ENCODE measurements around the gene PRMT3. TPM values are rescaled to one million over a fixed set of nuclear protein-coding genes. Genes with fewer than 3 reads are reported as not detected.

PRMT3 gene
- total RNA-seq, 3 donors from 2014 or later: 11.6 to 12.7 (median 11.8) TPM

- no peak overlapping the region for H3K4me3 ChIP-seq
- ATAC-seq (peak; percentile 10), DNase-seq (no peak)
- H3K9me3 ChIP-seq: no peaks in the 10 kb centered on the region
- no peaks in the 10 kb centered on the region for H3K4me1 ChIP-seq (ENCODE audit: low read depth)
- no peak for TF ChIP-seq CTCF (IDR thresholded peaks at IDR 0.05)
- intact Hi-C loops (cut with DNase I, micrococcal nuclease): no loop called here
- no peaks in the 10 kb centered on the region for H3K36me3 ChIP-seq (ENCODE audit: low read depth)
These were observed 51.1 kb downstream of the PRMT3 start for GRCh38 chr11:20438637-20439036.

- intact Hi-C loops (cut with DNase I, micrococcal nuclease): no loop called here
- no peak for TF ChIP-seq CTCF (IDR thresholded peaks at IDR 0.05)
- H3K9me3 ChIP-seq: no peaks in the 10 kb centered on the region
- H3K4me1 ChIP-seq (ENCODE audit: low read depth): no peaks in the 10 kb centered on the region
- H3K36me3 ChIP-seq (ENCODE audit: low read depth): no peaks in the 10 kb centered on the region
- no peak overlapping the region for H3K4me3 ChIP-seq
- no peak for ATAC-seq
- DNase-seq: no peak
These were observed 56.1 kb downstream of the PRMT3 start for GRCh38 chr11:20443596-20443995.

DNA sequence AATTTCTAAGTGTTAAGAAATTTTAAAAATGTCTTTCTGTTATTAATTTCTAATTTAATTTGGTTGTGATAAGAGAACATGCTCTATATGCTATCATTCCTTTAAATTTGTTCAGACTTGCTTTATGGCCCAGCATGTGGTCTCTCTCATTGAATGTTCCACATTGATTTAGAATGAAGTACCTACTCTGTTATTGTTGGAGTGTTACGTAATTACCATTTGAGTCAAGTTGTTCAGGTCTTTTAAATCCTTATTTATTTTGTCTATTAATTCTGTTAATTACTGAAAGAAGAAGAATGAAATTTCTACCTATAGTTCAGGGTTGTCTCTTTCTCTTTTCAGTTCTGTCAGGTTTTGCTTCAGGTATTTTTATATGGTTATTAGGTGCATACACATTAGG lies 57.0 kb downstream of the PRMT3 start:
- TF ChIP-seq CTCF (IDR thresholded peaks at IDR 0.05): no peak
- intact Hi-C loops (cut with DNase I, micrococcal nuclease): no loop called here

DNA sequence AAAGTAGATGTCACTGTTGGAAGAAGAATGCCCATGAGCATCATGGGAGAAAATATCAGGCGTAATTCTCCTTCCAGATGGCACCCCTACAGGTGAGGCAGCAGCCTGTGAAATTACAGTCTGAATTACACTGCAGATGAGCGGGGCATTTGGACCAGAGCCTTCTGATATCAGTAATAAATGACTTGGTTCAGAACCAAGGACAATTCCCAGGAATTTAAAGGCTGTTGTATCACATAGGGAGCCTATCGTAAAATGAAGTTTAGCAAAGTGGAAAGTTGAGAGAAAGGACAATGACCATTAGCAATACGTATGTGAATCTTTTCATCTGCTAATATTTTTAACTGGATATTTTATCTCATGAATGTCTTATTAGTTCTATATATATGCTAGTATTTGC lies 61.3 kb downstream of the PRMT3 start:
- DNase-seq (no peak), ATAC-seq (no peak)
- no peaks in the 10 kb centered on the region for H3K36me3 ChIP-seq (ENCODE audit: low read depth)
- intact Hi-C loops (cut with DNase I, micrococcal nuclease): no loop called here
- H3K4me1 ChIP-seq (ENCODE audit: low read depth): no peaks in the 10 kb centered on the region
- H3K4me3 ChIP-seq: no peak overlapping the region
- no peak for TF ChIP-seq CTCF (IDR thresholded peaks at IDR 0.05)
- no peaks in the 10 kb centered on the region for H3K9me3 ChIP-seq

More for the DNA sequence above, 57.0 kb downstream of the PRMT3 start:
- H3K9me3 ChIP-seq: no peaks in the 10 kb centered on the region
- H3K4me1 ChIP-seq (ENCODE audit: low read depth): no peaks in the 10 kb centered on the region
- ATAC-seq (no peak), DNase-seq (no peak)
- H3K36me3 ChIP-seq (ENCODE audit: low read depth): no peaks in the 10 kb centered on the region
- H3K4me3 ChIP-seq: no peak overlapping the region

DNA sequence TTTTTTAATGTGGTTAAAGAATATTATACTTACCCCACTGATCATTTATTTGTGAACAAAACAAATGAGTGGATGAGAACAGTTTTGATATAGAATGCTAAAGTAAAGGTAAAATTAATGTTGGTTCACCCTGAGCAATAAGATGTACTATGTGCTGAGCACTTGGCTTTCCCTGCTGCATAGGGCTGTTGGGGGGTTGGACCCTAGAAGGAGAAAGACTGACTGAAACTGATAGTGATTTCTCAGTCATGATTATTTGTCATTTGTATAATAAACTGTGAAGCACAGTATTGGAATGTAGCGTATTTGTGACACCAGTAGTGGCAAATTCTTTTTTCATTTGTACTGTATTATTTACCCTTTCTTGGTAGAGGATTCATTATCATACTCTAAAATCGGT lies 63.3 kb downstream of the PRMT3 start:
- Histone ChIP-seq H3K36me3 (ENCODE audit: low read depth) (no peaks in the 10 kb centered on the region), H3K4me3 (no peak overlapping the region), H3K9me3 (no peaks in the 10 kb centered on the region), H3K4me1 (ENCODE audit: low read depth) (no peaks in the 10 kb centered on the region)
- intact Hi-C loops (cut with DNase I, micrococcal nuclease): no loop called here
- TF ChIP-seq CTCF (IDR thresholded peaks at IDR 0.05): no peak
- ATAC-seq (no peak), DNase-seq (no peak)

GRCh38 chr11:20451568-20451967 lies 64.1 kb downstream of the PRMT3 start:
- DNase-seq (no peak), ATAC-seq (no peak)
- intact Hi-C loops (cut with DNase I, micrococcal nuclease): no loop called here
- Histone ChIP-seq H3K36me3 (ENCODE audit: low read depth) (no peaks in the 10 kb centered on the region), H3K4me1 (ENCODE audit: low read depth) (no peaks in the 10 kb centered on the region), H3K4me3 (no peak overlapping the region), H3K9me3 (no peaks in the 10 kb centered on the region)
- no peak for TF ChIP-seq CTCF (IDR thresholded peaks at IDR 0.05)

Measured in mucosa of descending colon (tissue), 3 donors.